ENCODE measurements around the gene CLASP1.

CLASP1 gene

DNA sequence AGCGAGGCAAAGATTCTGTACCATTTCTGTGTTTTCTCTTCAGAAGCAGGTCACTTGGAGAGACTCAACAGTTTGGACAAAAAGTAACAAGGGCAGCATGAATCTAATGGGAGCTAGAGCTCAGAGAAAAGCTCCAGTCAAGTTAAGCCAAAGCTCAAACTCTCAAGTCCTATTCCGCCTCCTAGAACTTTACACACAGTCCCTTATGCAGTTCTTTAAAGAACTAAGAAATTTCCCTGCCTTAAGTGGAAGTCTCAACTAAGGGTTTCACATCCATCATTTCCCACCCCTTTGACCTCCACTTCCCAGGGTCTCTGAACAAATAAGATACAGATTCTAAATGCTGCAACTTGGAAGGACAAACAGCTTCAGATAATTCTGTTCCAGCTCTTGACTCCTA is 239.9 kb downstream of the CLASP1 start:
- Histone ChIP-seq H3K4me1 (ENCODE audit: control insufficient read depth, insufficient read depth, low read length) (no peaks in the 10 kb centered on the region), H3K36me3 (ENCODE audit: control insufficient read depth, insufficient read depth, low read length) (peaks cover 2% of the 10 kb centered on the region; the same call in 1 of the 2 replicates), H3K27ac (ENCODE audit: low read length) (no peak overlapping the region), H3K4me3 (ENCODE audit: low read length) (no peak overlapping the region), H3K27me3 (ENCODE audit: control insufficient read depth, insufficient read depth, low read length) (no peaks in the 10 kb centered on the region), H3K9me3 (ENCODE audit: control insufficient read depth, insufficient read depth, low read length) (no peaks in the 10 kb centered on the region)
- DNase-seq (ENCODE audit: low read depth, low spot score), result no peak
- no CpG with 5 or more reads among the region's 2 CpGs for WGBS (ENCODE audit: insufficient coverage, insufficient read length)

DNA sequence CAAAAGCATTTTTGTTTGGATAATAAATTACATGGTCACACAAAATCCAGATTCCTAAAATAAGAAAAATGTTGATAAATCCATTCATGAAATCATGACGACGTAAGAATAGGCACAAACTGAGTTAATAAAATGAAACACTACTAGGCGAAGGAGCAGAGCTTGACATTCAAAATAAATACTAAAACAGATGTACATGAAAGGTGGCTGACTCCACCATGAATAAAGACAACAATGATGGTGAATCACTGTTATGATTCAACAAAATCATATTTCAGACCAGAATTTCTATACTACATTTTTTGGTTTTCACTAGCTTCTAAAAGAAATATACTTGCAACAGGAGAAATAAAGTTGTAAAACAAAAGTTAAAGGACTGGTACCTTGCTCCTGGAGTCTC is 240.6 kb downstream of the CLASP1 start:
- peaks cover 4% of the 10 kb centered on the region; the same call in 1 of the 2 replicates for H3K36me3 ChIP-seq (ENCODE audit: control insufficient read depth, insufficient read depth, low read length)
- no peaks in the 10 kb centered on the region for H3K9me3 ChIP-seq (ENCODE audit: control insufficient read depth, insufficient read depth, low read length)
- H3K27me3 ChIP-seq (ENCODE audit: control insufficient read depth, insufficient read depth, low read length), result no peaks in the 10 kb centered on the region
- no CpG with 5 or more reads among the region's 3 CpGs for WGBS (ENCODE audit: insufficient coverage, insufficient read length)
- no peak overlapping the region for H3K4me3 ChIP-seq (ENCODE audit: low read length)
- H3K27ac ChIP-seq (ENCODE audit: low read length), result no peak overlapping the region
- DNase-seq (ENCODE audit: low read depth, low spot score), result no peak
- H3K4me1 ChIP-seq (ENCODE audit: control insufficient read depth, insufficient read depth, low read length), result no peaks in the 10 kb centered on the region

DNA sequence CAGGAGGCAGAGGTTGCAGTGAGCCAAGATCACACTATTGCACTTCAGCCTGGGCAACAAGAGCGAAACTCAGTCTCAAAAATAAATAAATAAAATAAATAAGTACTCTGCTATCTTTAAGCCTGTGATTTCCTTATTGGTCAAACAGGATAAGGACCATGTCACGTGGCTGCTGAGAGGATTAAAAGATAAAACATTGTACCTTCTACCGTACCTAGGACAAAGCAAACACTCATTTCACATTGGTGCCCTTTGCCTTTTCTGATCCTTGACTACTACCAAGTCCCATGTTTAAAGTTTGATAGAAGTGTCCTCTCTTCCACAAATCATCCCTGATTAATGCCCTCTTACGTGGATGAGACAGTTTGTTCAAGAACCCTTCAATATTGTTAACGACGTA is 244.0 kb downstream of the CLASP1 start:
- no peaks in the 10 kb centered on the region for H3K9me3 ChIP-seq (ENCODE audit: control insufficient read depth, insufficient read depth, low read length)
- H3K4me1 ChIP-seq (ENCODE audit: control insufficient read depth, insufficient read depth, low read length), result no peaks in the 10 kb centered on the region
- H3K27ac ChIP-seq (ENCODE audit: low read length), result no peak overlapping the region
- H3K27me3 ChIP-seq (ENCODE audit: control insufficient read depth, insufficient read depth, low read length), result no peaks in the 10 kb centered on the region
- DNase-seq (ENCODE audit: low read depth, low spot score), result no peak
- no peak overlapping the region for H3K4me3 ChIP-seq (ENCODE audit: low read length)
- H3K36me3 ChIP-seq (ENCODE audit: control insufficient read depth, insufficient read depth, low read length), result peaks cover 7% of the 10 kb centered on the region; the same call in 1 of the 2 replicates
- no CpG with 5 or more reads among the region's 6 CpGs for WGBS (ENCODE audit: insufficient coverage, insufficient read length)

DNA sequence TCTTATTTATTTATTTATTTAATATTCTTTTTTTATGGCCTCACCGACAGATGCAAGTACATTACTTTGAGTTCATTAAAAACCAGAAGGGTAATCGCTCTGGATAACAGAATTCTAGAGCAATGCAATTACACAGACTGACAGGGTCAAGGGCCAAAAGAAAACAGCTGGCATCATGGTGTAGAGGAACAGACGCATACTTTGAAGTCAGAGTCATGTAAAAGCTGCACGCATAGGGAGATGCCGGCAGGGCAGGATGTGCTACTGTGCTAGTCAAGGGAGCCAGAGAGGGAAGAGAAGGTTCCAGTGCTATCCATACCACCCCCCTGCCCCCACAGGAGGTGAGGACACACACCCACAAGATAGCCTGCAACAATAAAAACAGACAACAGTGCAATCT is 249.1 kb downstream of the CLASP1 start:
- Histone ChIP-seq H3K36me3 (ENCODE audit: control insufficient read depth, insufficient read depth, low read length) (peaks cover 5% of the 10 kb centered on the region; the same call in 1 of the 2 replicates), H3K4me1 (ENCODE audit: control insufficient read depth, insufficient read depth, low read length) (no peaks in the 10 kb centered on the region)

DNA sequence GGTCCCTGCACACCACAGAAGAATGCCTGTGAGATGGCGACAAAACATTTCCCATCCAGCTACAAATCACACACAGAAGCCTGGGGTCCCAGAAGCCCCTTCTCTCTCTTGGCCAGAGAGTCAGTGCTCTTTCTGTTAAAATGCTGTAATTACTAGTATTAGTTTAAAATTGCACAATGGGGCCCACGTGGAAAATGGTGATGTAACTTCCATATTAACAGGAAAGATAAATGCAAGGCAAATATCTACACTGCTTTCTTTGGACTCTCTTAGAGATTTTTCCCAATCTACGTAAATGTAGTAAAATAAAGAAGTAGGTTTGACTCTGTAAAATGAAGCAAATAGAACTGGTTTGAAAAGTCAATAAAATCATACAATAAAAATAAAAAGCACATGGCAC is 250.4 kb downstream of the CLASP1 start:
- H3K4me3 ChIP-seq (ENCODE audit: low read length), result no peak overlapping the region
- H3K27ac ChIP-seq (ENCODE audit: low read length), result no peak overlapping the region
- WGBS (ENCODE audit: insufficient coverage, insufficient read length), result no CpG with 5 or more reads among the region's 3 CpGs
- H3K4me1 ChIP-seq (ENCODE audit: control insufficient read depth, insufficient read depth, low read length), result no peaks in the 10 kb centered on the region
- no peak for DNase-seq (ENCODE audit: low read depth, low spot score)
- H3K9me3 ChIP-seq (ENCODE audit: control insufficient read depth, insufficient read depth, low read length), result no peaks in the 10 kb centered on the region
- H3K36me3 ChIP-seq (ENCODE audit: control insufficient read depth, insufficient read depth, low read length), result peaks cover 2% of the 10 kb centered on the region; the same call in 1 of the 2 replicates
- no peaks in the 10 kb centered on the region for H3K27me3 ChIP-seq (ENCODE audit: control insufficient read depth, insufficient read depth, low read length)

More for the DNA sequence above, 249.1 kb downstream of the CLASP1 start:
- H3K9me3 ChIP-seq (ENCODE audit: control insufficient read depth, insufficient read depth, low read length), result no peaks in the 10 kb centered on the region
- no peak for DNase-seq (ENCODE audit: low read depth, low spot score)
- no peak overlapping the region for H3K4me3 ChIP-seq (ENCODE audit: low read length)
- H3K27me3 ChIP-seq (ENCODE audit: control insufficient read depth, insufficient read depth, low read length), result no peaks in the 10 kb centered on the region
- WGBS (ENCODE audit: insufficient coverage, insufficient read length), result no CpG with 5 or more reads among the region's 5 CpGs
- H3K27ac ChIP-seq (ENCODE audit: low read length), result no peak overlapping the region

DNA sequence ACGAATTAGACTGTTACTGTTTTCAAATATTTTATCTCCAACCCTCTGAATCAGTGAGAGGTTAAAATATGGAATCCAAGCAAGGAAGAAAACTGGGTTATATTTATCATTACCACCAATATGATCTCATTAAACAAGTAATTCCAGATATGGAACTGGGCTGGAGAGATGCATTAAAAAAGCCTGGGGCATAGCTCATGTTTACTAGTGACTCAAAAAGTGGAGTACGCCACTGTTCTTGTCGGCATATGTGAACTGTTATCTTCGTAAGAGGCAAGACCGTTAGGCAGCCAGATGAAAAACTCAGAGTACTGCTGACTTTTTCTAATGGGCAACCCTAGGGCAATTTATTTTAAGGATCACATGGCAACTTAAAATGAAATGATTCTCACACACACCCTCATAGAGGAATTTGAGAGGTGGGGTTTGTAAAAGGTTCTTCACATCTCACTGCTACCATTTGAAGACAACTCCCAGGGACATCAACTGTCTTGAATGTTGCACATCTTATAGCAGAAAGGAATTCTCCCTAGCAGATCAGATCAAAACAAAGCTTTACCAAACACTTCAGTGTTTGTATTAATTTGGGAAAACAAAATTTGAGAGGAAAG is 259.1 kb downstream of the CLASP1 start:
- H3K36me3 ChIP-seq (ENCODE audit: control insufficient read depth, insufficient read depth, low read length), result peaks cover 3% of the 10 kb centered on the region; the same call in 1 of the 2 replicates
- no peaks in the 10 kb centered on the region for H3K9me3 ChIP-seq (ENCODE audit: control insufficient read depth, insufficient read depth, low read length)
- WGBS (ENCODE audit: insufficient coverage, insufficient read length), result no CpG with 5 or more reads among the region's 5 CpGs
- H3K4me3 ChIP-seq (ENCODE audit: low read length), result no peak overlapping the region
- no peaks in the 10 kb centered on the region for H3K4me1 ChIP-seq (ENCODE audit: control insufficient read depth, insufficient read depth, low read length)
- no peak for DNase-seq (ENCODE audit: low read depth, low spot score)
- no peaks in the 10 kb centered on the region for H3K27me3 ChIP-seq (ENCODE audit: control insufficient read depth, insufficient read depth, low read length)
- no peak overlapping the region for H3K27ac ChIP-seq (ENCODE audit: low read length)

DNA sequence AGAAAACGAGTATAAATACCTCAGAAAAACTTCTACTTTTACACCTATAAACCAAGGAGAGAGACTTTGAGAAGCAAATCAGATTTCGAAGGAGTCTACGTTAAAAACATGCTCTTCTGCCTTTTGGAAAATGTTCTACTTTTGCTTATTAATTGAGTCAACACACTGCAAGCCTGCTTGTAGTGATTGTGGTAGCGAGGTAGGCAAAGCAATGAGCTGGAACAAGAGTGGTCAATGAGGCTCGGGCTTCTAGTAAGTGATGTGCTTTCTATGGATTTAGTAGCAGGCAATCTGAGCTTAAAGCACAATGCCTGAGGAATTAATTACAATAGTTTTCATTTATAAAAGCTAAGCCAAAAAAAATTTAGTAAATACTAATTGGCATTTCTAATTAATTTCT is 260.9 kb downstream of the CLASP1 start:
- Histone ChIP-seq H3K4me3 (ENCODE audit: low read length) (no peak overlapping the region), H3K27me3 (ENCODE audit: control insufficient read depth, insufficient read depth, low read length) (no peaks in the 10 kb centered on the region), H3K36me3 (ENCODE audit: control insufficient read depth, insufficient read depth, low read length) (peaks cover 3% of the 10 kb centered on the region; the same call in 1 of the 2 replicates), H3K27ac (ENCODE audit: low read length) (no peak overlapping the region), H3K9me3 (ENCODE audit: control insufficient read depth, insufficient read depth, low read length) (no peaks in the 10 kb centered on the region), H3K4me1 (ENCODE audit: control insufficient read depth, insufficient read depth, low read length) (no peaks in the 10 kb centered on the region)
- WGBS (ENCODE audit: insufficient coverage, insufficient read length), result no CpG with 5 or more reads among the region's 5 CpGs
- DNase-seq (ENCODE audit: low read depth, low spot score), result no peak

DNA sequence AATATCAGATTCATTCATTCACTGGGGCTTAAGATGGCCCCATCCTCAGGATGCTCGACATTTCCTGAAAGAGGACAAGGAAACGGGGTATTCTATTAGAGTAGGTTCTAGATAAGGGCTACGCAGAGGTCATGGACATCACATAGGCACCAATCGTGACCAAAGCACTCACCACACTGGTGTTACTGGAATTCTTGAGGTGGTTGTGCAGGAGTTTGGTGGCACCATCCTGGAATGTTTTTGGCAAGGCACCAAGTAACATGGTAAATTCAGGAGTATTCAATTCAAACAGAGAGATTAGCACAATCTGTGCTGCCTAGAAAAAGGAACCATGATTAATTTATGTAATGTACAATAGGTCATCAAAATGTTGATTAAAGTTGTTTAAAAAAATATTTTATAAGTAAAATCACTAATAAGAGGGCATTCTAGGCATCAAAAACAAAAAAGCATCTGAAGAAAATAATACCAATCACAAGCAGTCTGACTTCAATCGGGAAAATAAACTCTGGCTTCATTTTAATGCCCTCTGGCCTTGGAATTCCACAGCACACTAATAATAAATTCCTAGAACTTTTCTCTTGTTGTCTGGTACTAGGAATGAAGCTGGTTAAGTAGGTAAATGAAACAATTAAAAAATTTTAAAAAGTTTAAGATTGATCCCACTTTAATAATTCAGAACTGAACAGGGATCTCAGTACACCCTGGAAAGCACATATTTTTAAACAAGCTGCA is 261.5 kb downstream of the CLASP1 start:
- H3K27me3 ChIP-seq (ENCODE audit: control insufficient read depth, insufficient read depth, low read length), result no peaks in the 10 kb centered on the region
- no peaks in the 10 kb centered on the region for H3K9me3 ChIP-seq (ENCODE audit: control insufficient read depth, insufficient read depth, low read length)
- H3K4me1 ChIP-seq (ENCODE audit: control insufficient read depth, insufficient read depth, low read length), result no peaks in the 10 kb centered on the region
- H3K27ac ChIP-seq (ENCODE audit: low read length), result no peak overlapping the region
- WGBS (ENCODE audit: insufficient coverage, insufficient read length), result no CpG with 5 or more reads among the region's 5 CpGs
- H3K4me3 ChIP-seq (ENCODE audit: low read length), result no peak overlapping the region
- no peak for DNase-seq (ENCODE audit: low read depth, low spot score)
- H3K36me3 ChIP-seq (ENCODE audit: control insufficient read depth, insufficient read depth, low read length), result peaks cover 3% of the 10 kb centered on the region

DNA sequence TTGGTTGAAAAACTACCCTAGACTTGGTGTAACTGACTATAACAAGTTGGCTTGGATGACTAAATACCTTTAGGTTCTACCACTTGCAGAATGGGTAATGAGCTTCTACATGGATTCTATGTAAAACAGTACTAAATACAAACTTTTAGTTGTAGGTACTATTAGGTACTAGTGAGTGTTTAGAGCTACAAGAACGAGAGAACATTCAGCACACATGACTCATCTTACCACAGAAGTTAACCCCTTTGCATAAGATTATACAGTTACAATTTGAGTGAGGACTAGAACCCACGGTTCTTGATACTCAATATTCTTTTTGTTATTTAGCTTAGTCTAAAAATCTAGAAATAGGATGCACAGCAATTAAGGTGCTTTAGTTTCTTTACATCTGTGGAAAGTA is 262.6 kb downstream of the CLASP1 start:
- Histone ChIP-seq H3K4me3 (ENCODE audit: low read length) (no peak overlapping the region), H3K4me1 (ENCODE audit: control insufficient read depth, insufficient read depth, low read length) (no peaks in the 10 kb centered on the region), H3K36me3 (ENCODE audit: control insufficient read depth, insufficient read depth, low read length) (peaks cover 3% of the 10 kb centered on the region), H3K27me3 (ENCODE audit: control insufficient read depth, insufficient read depth, low read length) (no peaks in the 10 kb centered on the region), H3K9me3 (ENCODE audit: control insufficient read depth, insufficient read depth, low read length) (no peaks in the 10 kb centered on the region), H3K27ac (ENCODE audit: low read length) (no peak overlapping the region)
- no CpG with 5 or more reads among the region's 2 CpGs for WGBS (ENCODE audit: insufficient coverage, insufficient read length)
- DNase-seq (ENCODE audit: low read depth, low spot score), result no peak

DNA sequence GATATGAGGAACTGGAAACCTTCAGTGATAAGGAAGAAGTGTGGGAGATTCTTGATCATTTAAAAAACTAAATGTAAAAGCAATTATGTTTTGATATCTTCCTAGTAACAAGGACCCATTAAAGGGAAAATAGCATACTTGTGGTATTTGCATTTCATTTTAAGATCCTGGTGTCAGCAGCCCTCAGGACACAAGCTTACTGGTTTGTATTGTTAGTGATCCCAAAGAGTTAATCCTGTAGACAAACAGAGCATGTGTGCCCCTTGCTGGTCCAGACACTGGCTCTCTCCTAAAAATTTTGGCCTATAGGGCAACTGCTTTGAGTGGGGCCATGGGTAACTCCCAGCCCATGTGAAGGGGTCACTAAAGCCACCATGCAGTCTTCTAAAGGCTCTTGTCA is 263.2 kb downstream of the CLASP1 start:
- H3K9me3 ChIP-seq (ENCODE audit: control insufficient read depth, insufficient read depth, low read length), result no peaks in the 10 kb centered on the region
- no peaks in the 10 kb centered on the region for H3K4me1 ChIP-seq (ENCODE audit: control insufficient read depth, insufficient read depth, low read length)
- H3K4me3 ChIP-seq (ENCODE audit: low read length), result no peak overlapping the region
- no peak overlapping the region for H3K27ac ChIP-seq (ENCODE audit: low read length)
- peaks cover 3% of the 10 kb centered on the region for H3K36me3 ChIP-seq (ENCODE audit: control insufficient read depth, insufficient read depth, low read length)
- DNase-seq (ENCODE audit: low read depth, low spot score), result no peak
- H3K27me3 ChIP-seq (ENCODE audit: control insufficient read depth, insufficient read depth, low read length), result no peaks in the 10 kb centered on the region

DNA sequence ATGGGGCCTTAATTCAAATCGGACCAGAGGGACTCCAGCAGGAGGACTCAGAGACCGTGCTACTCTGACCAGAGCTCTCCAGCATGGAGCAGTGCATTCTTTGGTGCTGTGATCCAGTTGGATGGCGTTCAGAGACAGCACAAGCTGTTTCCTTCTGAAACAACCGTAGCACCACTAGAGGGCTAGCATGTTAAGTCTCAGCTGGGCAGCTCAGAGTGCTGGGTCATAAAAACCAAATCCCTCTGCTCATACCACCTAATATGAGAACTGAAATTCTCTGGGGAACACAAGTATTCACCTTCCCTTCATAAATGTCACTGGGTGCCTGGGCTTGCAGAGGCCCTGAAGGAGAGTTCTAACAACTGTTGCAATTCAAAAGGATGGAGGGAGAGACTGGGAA is 266.5 kb downstream of the CLASP1 start:
- Histone ChIP-seq H3K27me3 (ENCODE audit: control insufficient read depth, insufficient read depth, low read length) (no peaks in the 10 kb centered on the region), H3K27ac (ENCODE audit: low read length) (no peak overlapping the region), H3K4me1 (ENCODE audit: control insufficient read depth, insufficient read depth, low read length) (no peaks in the 10 kb centered on the region), H3K4me3 (ENCODE audit: low read length) (no peak overlapping the region), H3K36me3 (ENCODE audit: control insufficient read depth, insufficient read depth, low read length) (peaks cover 3% of the 10 kb centered on the region), H3K9me3 (ENCODE audit: control insufficient read depth, insufficient read depth, low read length) (no peaks in the 10 kb centered on the region)
- no CpG with 5 or more reads among the region's 4 CpGs for WGBS (ENCODE audit: insufficient coverage, insufficient read length)
- DNase-seq (ENCODE audit: low read depth, low spot score), result no peak
